ENCODE results near the gene RNF214.

The RNF214 gene

GRCh38 chr11:117189191-117189940, 43.1 kb upstream of the RNF214 start:
- H3K9ac ChIP-seq (ENCODE audit: low read length in 5 of 5): peak overlapping the region in 1 of 5 donors; percentile 43
- H3K4me3 ChIP-seq (ENCODE audit: low read depth in 1 of 5, low read length in 5 of 5): no peak overlapping the region
- peaks cover under 1 to 91% (median 80%) of the 10 kb centered on the region in 5 donors for H3K36me3 ChIP-seq (ENCODE audit: control insufficient read depth in 5 of 5, insufficient read depth in 5 of 5, low read length in 5 of 5)
- H3K27me3 ChIP-seq (ENCODE audit: control insufficient read depth in 5 of 5, insufficient read depth in 4 of 5, low read length in 5 of 5): no peaks in the 10 kb centered on the region
- peaks cover 0 to 59% (median 34%) of the 10 kb centered on the region in 5 donors for H3K4me1 ChIP-seq (ENCODE audit: control insufficient read depth in 5 of 5, insufficient read depth in 5 of 5, low read length in 5 of 5)
- H3K27ac ChIP-seq (ENCODE audit: low read depth, low read length): no peak overlapping the region
- no peaks in the 10 kb centered on the region for H3K9me3 ChIP-seq (ENCODE audit: control insufficient read depth in 5 of 5, low read length in 5 of 5)

DNA sequence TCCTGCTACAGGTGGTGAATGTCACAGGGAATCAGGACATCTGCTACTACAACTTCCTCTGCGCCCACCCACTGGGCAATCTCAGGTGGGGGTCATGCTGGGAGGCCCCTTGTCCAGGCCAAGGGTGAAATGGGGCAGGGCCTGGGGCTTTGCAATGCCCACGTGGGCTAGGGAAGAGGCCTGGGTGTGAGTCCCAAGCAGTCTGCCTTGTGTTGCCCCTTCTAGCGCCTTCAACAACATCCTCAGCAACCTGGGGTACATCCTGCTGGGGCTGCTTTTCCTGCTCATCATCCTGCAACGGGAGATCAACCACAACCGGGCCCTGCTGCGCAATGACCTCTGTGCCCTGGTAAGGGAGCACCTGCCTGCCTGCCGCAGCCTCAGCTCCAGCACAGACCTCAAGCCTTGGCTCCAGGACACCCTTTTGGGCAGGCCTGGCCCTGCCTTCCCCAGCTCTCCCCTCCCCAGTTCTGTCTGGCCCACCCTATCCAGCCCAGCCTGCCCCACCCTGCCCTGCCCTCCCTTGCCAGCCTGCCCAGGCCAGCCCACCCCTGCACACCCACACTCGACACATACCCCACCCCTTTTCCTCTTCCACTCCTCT, 42.4 kb upstream of the RNF214 start:
- Histone ChIP-seq H3K9me3 (ENCODE audit: control insufficient read depth in 5 of 5, low read length in 5 of 5) (no peaks in the 10 kb centered on the region), H3K36me3 (ENCODE audit: control insufficient read depth in 5 of 5, insufficient read depth in 5 of 5, low read length in 5 of 5) (peaks cover 0 to 89% (median 77%) of the 10 kb centered on the region in 5 donors), H3K27me3 (ENCODE audit: control insufficient read depth in 5 of 5, insufficient read depth in 4 of 5, low read length in 5 of 5) (no peaks in the 10 kb centered on the region), H3K9ac (ENCODE audit: low read length in 5 of 5) (no peak overlapping the region), H3K4me1 (ENCODE audit: control insufficient read depth in 5 of 5, insufficient read depth in 5 of 5, low read length in 5 of 5) (peaks cover 0 to 63% (median 39%) of the 10 kb centered on the region in 5 donors), H3K27ac (ENCODE audit: low read depth, low read length) (no peak overlapping the region), H3K4me3 (ENCODE audit: low read depth in 1 of 5, low read length in 5 of 5) (no peak overlapping the region)

DNA sequence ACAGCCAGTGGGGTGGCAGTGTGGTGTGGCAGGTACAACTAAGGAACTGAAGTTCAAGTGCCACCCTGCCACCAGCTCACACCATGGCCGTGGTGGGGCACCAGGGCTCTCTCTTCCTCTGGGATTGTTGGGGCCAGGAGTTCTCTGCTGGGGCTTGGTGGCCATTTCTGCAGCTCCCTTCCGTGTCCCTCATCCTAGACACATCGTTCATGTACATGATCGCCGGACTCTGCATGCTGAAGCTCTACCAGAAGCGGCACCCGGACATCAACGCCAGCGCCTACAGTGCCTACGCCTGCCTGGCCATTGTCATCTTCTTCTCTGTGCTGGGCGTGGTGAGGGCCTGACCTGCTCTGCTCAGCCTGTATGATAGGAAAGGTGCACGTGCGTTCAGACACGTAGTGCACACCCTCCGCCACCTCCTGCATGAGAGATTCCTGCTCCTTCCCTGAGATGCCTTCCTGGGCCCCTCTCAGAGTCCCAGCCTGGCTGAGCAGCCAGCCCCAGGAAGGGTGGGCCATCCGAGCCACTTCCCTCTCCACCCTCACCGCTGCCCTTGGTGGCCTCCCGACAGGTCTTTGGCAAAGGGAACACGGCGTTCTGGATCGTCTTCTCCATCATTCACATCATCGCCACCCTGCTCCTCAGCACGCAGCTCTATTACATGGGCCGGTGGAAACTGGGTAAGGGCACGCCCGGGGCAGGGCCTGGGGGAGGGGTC, 40.6 kb upstream of the RNF214 start:
- H3K4me3 ChIP-seq (ENCODE audit: low read depth in 1 of 5, low read length in 5 of 5): no peak overlapping the region
- H3K9me3 ChIP-seq (ENCODE audit: control insufficient read depth in 5 of 5, low read length in 5 of 5): no peaks in the 10 kb centered on the region
- H3K27ac ChIP-seq (ENCODE audit: low read depth, low read length): no peak overlapping the region
- no peaks in the 10 kb centered on the region for H3K27me3 ChIP-seq (ENCODE audit: control insufficient read depth in 5 of 5, insufficient read depth in 4 of 5, low read length in 5 of 5)
- H3K9ac ChIP-seq (ENCODE audit: low read length in 5 of 5): no peak overlapping the region
- H3K36me3 ChIP-seq (ENCODE audit: control insufficient read depth in 5 of 5, insufficient read depth in 5 of 5, low read length in 5 of 5): peaks cover 0 to 93% (median 87%) of the 10 kb centered on the region in 5 donors
- H3K4me1 ChIP-seq (ENCODE audit: control insufficient read depth in 5 of 5, insufficient read depth in 5 of 5, low read length in 5 of 5): peaks cover 0 to 51% (median 32%) of the 10 kb centered on the region in 5 donors

- Histone ChIP-seq H3K4me1 (ENCODE audit: control insufficient read depth in 5 of 5, insufficient read depth in 5 of 5, low read length in 5 of 5) (peaks cover 0 to 47% (median 27%) of the 10 kb centered on the region in 5 donors), H3K27me3 (ENCODE audit: control insufficient read depth in 5 of 5, insufficient read depth in 4 of 5, low read length in 5 of 5) (no peaks in the 10 kb centered on the region), H3K27ac (ENCODE audit: low read depth, low read length) (no peak overlapping the region), H3K9ac (ENCODE audit: low read length in 5 of 5) (no peak overlapping the region), H3K9me3 (ENCODE audit: control insufficient read depth in 5 of 5, low read length in 5 of 5) (no peaks in the 10 kb centered on the region), H3K36me3 (ENCODE audit: control insufficient read depth in 5 of 5, insufficient read depth in 5 of 5, low read length in 5 of 5) (peaks cover 0 to 90% (median 81%) of the 10 kb centered on the region in 5 donors), H3K4me3 (ENCODE audit: low read depth in 1 of 5, low read length in 5 of 5) (no peak overlapping the region)
Observed at GRCh38 chr11:117192401-117192875, 40.0 kb upstream of the RNF214 start.

- no peaks in the 10 kb centered on the region for H3K27me3 ChIP-seq (ENCODE audit: control insufficient read depth in 5 of 5, insufficient read depth in 4 of 5, low read length in 5 of 5)
- H3K36me3 ChIP-seq (ENCODE audit: control insufficient read depth in 5 of 5, insufficient read depth in 5 of 5, low read length in 5 of 5): peaks cover 0 to 81% (median 72%) of the 10 kb centered on the region in 5 donors
- H3K4me3 ChIP-seq (ENCODE audit: low read depth in 1 of 5, low read length in 5 of 5): no peak overlapping the region
- H3K4me1 ChIP-seq (ENCODE audit: control insufficient read depth in 5 of 5, insufficient read depth in 5 of 5, low read length in 5 of 5): peaks cover 0 to 47% (median 27%) of the 10 kb centered on the region in 5 donors
- H3K9me3 ChIP-seq (ENCODE audit: control insufficient read depth in 5 of 5, low read length in 5 of 5): no peaks in the 10 kb centered on the region
- H3K9ac ChIP-seq (ENCODE audit: low read length in 5 of 5): no peak overlapping the region
- H3K27ac ChIP-seq (ENCODE audit: low read depth, low read length): no peak overlapping the region
Observed at GRCh38 chr11:117193130-117194020, 39.1 kb upstream of the RNF214 start.

- H3K36me3 ChIP-seq (ENCODE audit: control insufficient read depth in 5 of 5, insufficient read depth in 5 of 5, low read length in 5 of 5): peaks cover 0 to 72% (median 63%) of the 10 kb centered on the region in 5 donors
- H3K27me3 ChIP-seq (ENCODE audit: control insufficient read depth in 5 of 5, insufficient read depth in 4 of 5, low read length in 5 of 5): no peaks in the 10 kb centered on the region
- H3K9ac ChIP-seq (ENCODE audit: low read length in 5 of 5): no peak overlapping the region
- H3K27ac ChIP-seq (ENCODE audit: low read depth, low read length): no peak overlapping the region
- H3K9me3 ChIP-seq (ENCODE audit: control insufficient read depth in 5 of 5, low read length in 5 of 5): no peaks in the 10 kb centered on the region
- H3K4me3 ChIP-seq (ENCODE audit: low read depth in 1 of 5, low read length in 5 of 5): no peak overlapping the region
- H3K4me1 ChIP-seq (ENCODE audit: control insufficient read depth in 5 of 5, insufficient read depth in 5 of 5, low read length in 5 of 5): peaks cover 0 to 48% (median 35%) of the 10 kb centered on the region in 5 donors
Observed at GRCh38 chr11:117194267-117194666, 38.2 kb upstream of the RNF214 start.

DNA sequence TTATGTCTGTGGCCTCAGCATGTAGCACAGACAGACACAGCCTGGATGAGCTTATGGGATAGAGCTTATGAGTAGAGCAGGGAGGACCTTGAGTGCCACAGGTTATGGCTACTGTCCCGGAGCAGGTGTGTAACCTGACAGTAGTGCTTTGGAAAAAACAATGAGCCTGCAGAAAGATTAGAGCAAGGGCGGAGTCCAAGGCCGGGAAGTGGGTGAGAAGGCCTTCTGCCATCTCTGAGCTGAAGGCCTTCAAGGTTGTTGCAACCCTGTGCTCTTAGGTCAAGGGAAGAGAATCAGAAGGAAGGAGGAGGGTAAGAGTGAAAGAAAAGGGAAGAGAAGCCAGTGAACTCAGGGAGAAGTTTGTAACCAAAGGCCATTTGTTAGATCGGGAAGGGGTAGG, 37.2 kb upstream of the RNF214 start:
- Histone ChIP-seq H3K27ac (ENCODE audit: low read depth, low read length) (no peak overlapping the region), H3K36me3 (ENCODE audit: control insufficient read depth in 5 of 5, insufficient read depth in 5 of 5, low read length in 5 of 5) (peaks cover 0 to 62% (median 53%) of the 10 kb centered on the region in 5 donors), H3K4me1 (ENCODE audit: control insufficient read depth in 5 of 5, insufficient read depth in 5 of 5, low read length in 5 of 5) (peaks cover 0 to 51% (median 42%) of the 10 kb centered on the region in 5 donors), H3K9ac (ENCODE audit: low read length in 5 of 5) (no peak overlapping the region), H3K4me3 (ENCODE audit: low read depth in 1 of 5, low read length in 5 of 5) (no peak overlapping the region), H3K27me3 (ENCODE audit: control insufficient read depth in 5 of 5, insufficient read depth in 4 of 5, low read length in 5 of 5) (no peaks in the 10 kb centered on the region), H3K9me3 (ENCODE audit: control insufficient read depth in 5 of 5, low read length in 5 of 5) (no peaks in the 10 kb centered on the region)

- Histone ChIP-seq H3K36me3 (ENCODE audit: control insufficient read depth in 5 of 5, insufficient read depth in 5 of 5, low read length in 5 of 5) (peaks cover 0 to 57% (median 48%) of the 10 kb centered on the region in 5 donors), H3K27me3 (ENCODE audit: control insufficient read depth in 5 of 5, insufficient read depth in 4 of 5, low read length in 5 of 5) (no peaks in the 10 kb centered on the region), H3K4me1 (ENCODE audit: control insufficient read depth in 5 of 5, insufficient read depth in 5 of 5, low read length in 5 of 5) (peaks cover 0 to 53% (median 48%) of the 10 kb centered on the region in 5 donors), H3K9me3 (ENCODE audit: control insufficient read depth in 5 of 5, low read length in 5 of 5) (no peaks in the 10 kb centered on the region), H3K9ac (ENCODE audit: low read length in 5 of 5) (no peak overlapping the region), H3K4me3 (ENCODE audit: low read depth in 1 of 5, low read length in 5 of 5) (no peak overlapping the region), H3K27ac (ENCODE audit: low read depth, low read length) (no peak overlapping the region)
Observed at GRCh38 chr11:117195761-117196160, 36.7 kb upstream of the RNF214 start.

DNA sequence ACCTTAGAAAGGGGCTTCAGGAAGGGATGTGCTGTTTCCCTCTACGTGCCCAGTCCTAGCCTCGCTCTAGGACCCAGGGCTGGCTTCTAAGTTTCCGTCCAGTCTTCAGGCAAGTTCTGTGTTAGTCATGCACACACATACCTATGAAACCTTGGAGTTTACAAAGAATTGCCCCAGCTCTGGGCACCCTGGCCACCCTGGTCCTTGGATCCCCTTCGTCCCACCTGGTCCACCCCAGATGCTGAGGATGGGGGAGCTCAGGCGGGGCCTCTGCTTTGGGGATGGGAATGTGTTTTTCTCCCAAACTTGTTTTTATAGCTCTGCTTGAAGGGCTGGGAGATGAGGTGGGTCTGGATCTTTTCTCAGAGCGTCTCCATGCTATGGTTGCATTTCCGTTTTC, 35.5 kb upstream of the RNF214 start:
- Histone ChIP-seq H3K27me3 (ENCODE audit: control insufficient read depth in 5 of 5, insufficient read depth in 4 of 5, low read length in 5 of 5) (no peaks in the 10 kb centered on the region), H3K4me1 (ENCODE audit: control insufficient read depth in 5 of 5, insufficient read depth in 5 of 5, low read length in 5 of 5) (peaks cover 2 to 65% (median 60%) of the 10 kb centered on the region in 5 donors), H3K9ac (ENCODE audit: low read length in 5 of 5) (no peak overlapping the region), H3K9me3 (ENCODE audit: control insufficient read depth in 5 of 5, low read length in 5 of 5) (no peaks in the 10 kb centered on the region), H3K27ac (ENCODE audit: low read depth, low read length) (no peak overlapping the region), H3K36me3 (ENCODE audit: control insufficient read depth in 5 of 5, insufficient read depth in 5 of 5, low read length in 5 of 5) (peaks cover 0 to 48% (median 40%) of the 10 kb centered on the region in 5 donors), H3K4me3 (ENCODE audit: low read depth in 1 of 5, low read length in 5 of 5) (no peak overlapping the region)
